Activated gamma-delta T cell treated with Interleukin-2 at 50 U/mL for 16 hours (primary cell): ENCODE results near the gene ARL9.
"Not testable (repeated sequence)": the region's sequence is repeated elsewhere in the genome, so short reads cannot be mapped to it uniquely, and the experiment has no call there.

ENCODE experiments used
- DNase-seq: peaks from one replicate; pipeline ENCODE4 v3.0.0-alpha.2; 2020

Gene ARL9

GRCh38 chr4:56505269-56506130 is at the start of gene ARL9:
Gene ARL9, plus strand, starts transcription at chr4:56505791. Its CDS starts 72 bp downstream, at chr4:56505863.
- DNase-seq, result peak; percentile 63

GRCh38 chr4:56460085-56460484 is 45.5 kb upstream of the ARL9 start:
- no peak for DNase-seq

- DNase-seq, result no peak
These were observed 43.4 kb upstream of the ARL9 start for GRCh38 chr4:56462157-56462556.

GRCh38 chr4:56463711-56464110 is 41.9 kb upstream of the ARL9 start:
- DNase-seq, result no peak

- no peak for DNase-seq
These were observed 41.0 kb upstream of the ARL9 start for GRCh38 chr4:56464581-56464980.

- no peak for DNase-seq
These were observed 39.8 kb upstream of the ARL9 start for GRCh38 chr4:56465599-56466295.

- DNase-seq, result not testable (repeated sequence)
These were observed 39.3 kb upstream of the ARL9 start for GRCh38 chr4:56466296-56466761.

GRCh38 chr4:56466910-56467283 is 38.7 kb upstream of the ARL9 start:
- no peak for DNase-seq

GRCh38 chr4:56467284-56468096 is 38.1 kb upstream of the ARL9 start, which contains the start of gene SRP72:
Gene SRP72, plus strand, starts transcription at chr4:56467617. Its CDS starts 19 bp downstream, at chr4:56467636.
- peak; percentile 88 for DNase-seq

- DNase-seq, result peak; percentile 12
These were observed 37.5 kb upstream of the ARL9 start for GRCh38 chr4:56468097-56468422.

- no peak for DNase-seq
These were observed 35.9 kb upstream of the ARL9 start for GRCh38 chr4:56469489-56470210.

GRCh38 chr4:56475917-56476316 is 29.7 kb upstream of the ARL9 start:
- DNase-seq, result no peak

- DNase-seq, result no peak
These were observed 28.3 kb upstream of the ARL9 start for GRCh38 chr4:56477192-56477702.

- DNase-seq, result no peak
These were observed 24.9 kb upstream of the ARL9 start for GRCh38 chr4:56480691-56481090.

GRCh38 chr4:56496241-56496640 is 9.3 kb upstream of the ARL9 start:
- no peak for DNase-seq

GRCh38 chr4:56511098-56511497 is 5.5 kb downstream of the ARL9 start:
- no peak for DNase-seq

- no peak for DNase-seq
These were observed 6.6 kb downstream of the ARL9 start for GRCh38 chr4:56512166-56512565.

- no peak for DNase-seq
These were observed 7.9 kb downstream of the ARL9 start for GRCh38 chr4:56513517-56513916.

- peak; percentile 77 for DNase-seq
These were observed 24.9 kb downstream of the ARL9 start for GRCh38 chr4:56530269-56531148.

GRCh38 chr4:56531149-56531770 is 25.7 kb downstream of the ARL9 start:
- DNase-seq, result no peak

GRCh38 chr4:56531823-56532222 is 26.2 kb downstream of the ARL9 start:
- DNase-seq, result no peak
